Measurements from ENCODE around the gene PRKAG2.
"Not testable (repeated sequence)": the region's sequence is repeated elsewhere in the genome, so short reads cannot be mapped to it uniquely, and the experiment has no call there.

PRKAG2 gene

GRCh38 chr7:151849008-151849878 is 27.7 kb downstream of the PRKAG2 start:
- DNase-seq: no peak

- DNase-seq: no peak
Measured at GRCh38 chr7:151847681-151848081, 29.2 kb downstream of the PRKAG2 start.

- no peak for DNase-seq
Measured at GRCh38 chr7:151847136-151847535, 29.8 kb downstream of the PRKAG2 start.

GRCh38 chr7:151845412-151846205 is 31.3 kb downstream of the PRKAG2 start:
- DNase-seq: no peak

GRCh38 chr7:151844825-151845200 is 32.1 kb downstream of the PRKAG2 start:
- no peak for DNase-seq

- no peak for DNase-seq
Measured at GRCh38 chr7:151844071-151844824, 32.7 kb downstream of the PRKAG2 start.

- DNase-seq: no peak
Measured at GRCh38 chr7:151843181-151843580, 33.7 kb downstream of the PRKAG2 start.

- not testable (repeated sequence) for DNase-seq
Measured at GRCh38 chr7:151841395-151842051, 35.4 kb downstream of the PRKAG2 start.

- DNase-seq: no peak
Measured at GRCh38 chr7:151840088-151840910, 36.6 kb downstream of the PRKAG2 start.

GRCh38 chr7:151839451-151839921 is 37.4 kb downstream of the PRKAG2 start:
- DNase-seq: no peak

GRCh38 chr7:151838861-151839381 is 38.0 kb downstream of the PRKAG2 start:
- peak; percentile 20 for DNase-seq

GRCh38 chr7:151838072-151838471 is 38.8 kb downstream of the PRKAG2 start:
- DNase-seq: no peak

GRCh38 chr7:151837285-151838042 is 39.5 kb downstream of the PRKAG2 start:
- no peak for DNase-seq

- DNase-seq: no peak
Measured at GRCh38 chr7:151836927-151837205, 40.0 kb downstream of the PRKAG2 start.

GRCh38 chr7:151836191-151836926 is 40.6 kb downstream of the PRKAG2 start:
- no peak for DNase-seq

GRCh38 chr7:151835636-151836035 is 41.3 kb downstream of the PRKAG2 start:
- DNase-seq: no peak

- DNase-seq: no peak
Measured at GRCh38 chr7:151834271-151835035, 42.5 kb downstream of the PRKAG2 start.

- no peak for DNase-seq
Measured at GRCh38 chr7:151833691-151834090, 43.2 kb downstream of the PRKAG2 start.

GRCh38 chr7:151833213-151833651 is 43.7 kb downstream of the PRKAG2 start:
- no peak for DNase-seq

Measured in stimulated activated CD4-positive, alpha-beta T cell treated with anti-CD3 and anti-CD28 coated beads, Interleukin-1b, Interleukin-23, amount 100 ng/mL, for 48 hours (primary cell).